Naive thymus-derived CD4-positive, alpha-beta T cell (primary cell): Measurements from ENCODE around the gene ANAPC2. TPM values are rescaled to one million over a fixed set of nuclear protein-coding genes. Genes with fewer than 3 reads are reported as not detected.
A peak's percentile ranks its signal among the peaks of the same experiment; 100 is the strongest.

Experiments used
- ATAC-seq: fragments of 150-1000 bp; cut with Tn5 transposase; 2 replicates; pipeline ENCODE4 v1.10.0; 2021; ENCODE audit warnings: mild to moderate bottlenecking, moderate library complexity
- CTCF ChIA-PET: fragments of 350-600 bp; sonication (Branson Sonifier 250); formaldehyde crosslinking; loops from one replicate; lab custom pipeline; 2021; ENCODE audit warnings: antibody characterized with exemption; lab: Charles Lee
- POLR2A ChIA-PET: fragments of 350-600 bp; sonication (Branson Sonifier 250); formaldehyde crosslinking; loops from one replicate; lab custom pipeline; 2021; ENCODE audit warnings: antibody characterized with exemption, inconsistent platforms; lab: Charles Lee
- DNase-seq, 9 donors: peaks; one replicate each; pipeline versions ENCODE4 v3.0.0 to v3.0.0-alpha.2; 2020 to 2022; ENCODE audit warnings: mixed read lengths in 1 of 9
- H3K27ac ChIP-seq: one replicate; pipeline ENCODE4 v1.7.0; 2013; ENCODE audit warnings: mild to moderate bottlenecking, low read depth, low read length, moderate library complexity
- H3K27me3 ChIP-seq, 2 donors: one replicate each; pipeline ENCODE4 v1.7.0; 2013; ENCODE audit warnings: low read length in 2 of 2, mild to moderate bottlenecking in 2 of 2, moderate library complexity in 2 of 2; ENCODE audit not compliant: control insufficient read depth in 2 of 2, insufficient read depth in 2 of 2
- H3K36me3 ChIP-seq, 3 experiments: 1 replicate in 2 of 3; 2 replicates in 1 of 3; pipeline ENCODE4 v1.7.0; 2013; ENCODE audit warnings: low read length in 3 of 3, mild to moderate bottlenecking in 3 of 3, moderate library complexity in 1 of 3; ENCODE audit not compliant: insufficient read depth in 3 of 3, control insufficient read depth in 2 of 3
- H3K4me1 ChIP-seq, 2 donors: one replicate each; pipeline ENCODE4 v1.7.0; 2013; ENCODE audit warnings: low read length in 2 of 2, mild to moderate bottlenecking in 2 of 2, moderate library complexity in 1 of 2; ENCODE audit not compliant: control insufficient read depth in 2 of 2, insufficient read depth in 2 of 2
- H3K4me3 ChIP-seq: 2 replicates; pipeline ENCODE4 v1.7.0; 2013; ENCODE audit warnings: mild to moderate bottlenecking, low read length
- H3K9me3 ChIP-seq, 3 experiments: 1 replicate in 2 of 3; 2 replicates in 1 of 3; pipeline ENCODE4 v1.7.0; 2013; ENCODE audit warnings: low read length in 3 of 3; ENCODE audit not compliant: control insufficient read depth in 2 of 3
- H3K27ac Mint-ChIP-seq, 9 donors: one replicate each; pipeline ENCODE4 v1.8.0; 2020 to 2022; ENCODE audit warnings: mixed read lengths in 9 of 9, mild to moderate bottlenecking in 8 of 9, moderate library complexity in 5 of 9, inconsistent platforms in 2 of 9
- H3K27me3 Mint-ChIP-seq, 5 donors: one replicate each; pipeline ENCODE4 v1.8.0; 2021 to 2022; ENCODE audit warnings: mixed read lengths in 5 of 5, mild to moderate bottlenecking in 1 of 5
- H3K36me3 Mint-ChIP-seq, 5 donors: one replicate each; pipeline ENCODE4 v1.8.0; 2020 to 2022; ENCODE audit warnings: mixed read lengths in 5 of 5, mild to moderate bottlenecking in 3 of 5, inconsistent platforms in 1 of 5
- H3K4me1 Mint-ChIP-seq, 7 donors: one replicate each; pipeline ENCODE4 v1.8.0; 2020 to 2022; ENCODE audit warnings: mixed read lengths in 7 of 7, mild to moderate bottlenecking in 3 of 7, inconsistent platforms in 1 of 7
- H3K4me3 Mint-ChIP-seq, 10 donors: one replicate each; pipeline ENCODE4 v1.8.0; 2020 to 2022; ENCODE audit warnings: mild to moderate bottlenecking in 10 of 10, mixed read lengths in 10 of 10, moderate library complexity in 6 of 10, inconsistent platforms in 2 of 10
- H3K9me3 Mint-ChIP-seq, 11 donors: one replicate each; pipeline ENCODE4 v1.8.0; 2020 to 2022; ENCODE audit warnings: mixed read lengths in 11 of 11, mild to moderate bottlenecking in 4 of 11, inconsistent platforms in 1 of 11, moderate library complexity in 1 of 11
- intact Hi-C, 2 donors: fragments of 100-400 bp; cut with micrococcal nuclease; formaldehyde crosslinking; loops; one replicate each; pipeline ENCODE4 v1.15.1; 2023
- polyA plus RNA-seq, 2 donors: library from polyadenylated mRNA; unstranded; fragments of 300-500 nt; fragmentation: Illumina TruSeq; gene quantifications; one replicate each; pipeline ENCODE4 v1.2.3, GENCODE V29; 2021
- total RNA-seq, 6 experiments: library from RNA in 5 of 6; stranded (reverse) in 5 of 6; gene quantifications; 1 replicate in 5 of 6; 2 replicates in 1 of 6; pipeline ENCODE4 v1.2.3 and lab custom pipeline; 2021 to 2026

The ANAPC2 gene
- total and polyA plus RNA-seq, 7 experiments from 2014 or later: 7.4 to 147 (median 131) TPM

GRCh38 chr9:137227054-137227852 lies 38.9 kb upstream of the ANAPC2 start, which contains the start of gene RNF224:
Gene RNF224, plus strand, starts transcription at chr9:137227502. Its CDS starts 834 bp downstream, at chr9:137228336.
- POLR2A ChIA-PET: interaction anchor here (0.5 to 3.2 kb wide), 8 partner anchors 13 to 180 kb away, joined by 3 to 9 read pairs (median 3); partner anchors contain the start of genes ANAPC2, SSNA1 and TUBB4B
- peak within 1 kb of the TSS in 5 of 9 donors; percentile 29 to 85 (median 49) for H3K27ac Mint-ChIP-seq

GRCh38 chr9:137226338-137227053 lies 38.1 kb upstream of the ANAPC2 start:
- Mint-ChIP-seq H3K9me3 (no peaks in the 10 kb centered on the region), H3K27me3 (peaks cover 0 to 6% (median 4%) of the 10 kb centered on the region in 5 donors)
- intact Hi-C loops: loop anchor here (1.0 to 10.0 kb wide), 7 partner anchors 26 to 282 kb away; partner anchors contain the start of genes ANAPC2 (in 1 of the 2), C8G (in 1 of the 2), FBXW5 (in 1 of the 2) and NPDC1 (in 1 of the 2)

More at GRCh38 chr9:137227054-137227852, 38.9 kb upstream of the ANAPC2 start, which contains the start of gene RNF224:
- peak; percentile 46 for ATAC-seq
- CTCF ChIA-PET: interaction anchor here (0.6 to 2.3 kb wide), 13 partner anchors 10 to 181 kb away, joined by 3 to 13 read pairs (median 3); partner anchors contain the start of gene NPDC1
- Histone ChIP-seq H3K4me3 (no peak within 1 kb of the TSS), H3K4me1 (peaks cover 9 to 11% of the 10 kb centered on the region in 2 donors), H3K36me3 (no peaks in the 10 kb centered on the region), H3K27ac (no peak within 1 kb of the TSS), H3K27me3 (no peaks in the 10 kb centered on the region), H3K9me3 (no peaks in the 10 kb centered on the region)
- Mint-ChIP-seq H3K9me3 (peaks cover 0 to 2% (median 0%) of the 10 kb centered on the region in 11 donors), H3K4me3 (peak within 1 kb of the TSS in 2 of 10 donors; percentile 24 to 44), H3K27me3 (peaks cover 0 to 7% (median 5%) of the 10 kb centered on the region in 5 donors), H3K36me3 (no peaks in the 10 kb centered on the region), H3K4me1 (peaks cover 5 to 14% (median 6%) of the 10 kb centered on the region in 7 donors)
- intact Hi-C loops: loop anchor here (1.0 to 10.0 kb wide), 7 partner anchors 27 to 282 kb away; partner anchors contain the start of genes ANAPC2 (in 1 of the 2), C8G (in 1 of the 2), FBXW5 (in 1 of the 2) and NPDC1 (in 1 of the 2)
- DNase-seq: peak; percentile 64 to 82 (median 77)

GRCh38 chr9:137225699-137226331 lies 37.5 kb upstream of the ANAPC2 start:
- H3K27me3 Mint-ChIP-seq: peaks cover 0 to 6% (median 4%) of the 10 kb centered on the region in 5 donors
- peak overlapping the region in 1 of 10 donors; percentile 18 for H3K4me3 Mint-ChIP-seq
- Histone ChIP-seq H3K27me3 (no peaks in the 10 kb centered on the region), H3K4me3 (no peak overlapping the region), H3K9me3 (no peaks in the 10 kb centered on the region), H3K27ac (no peak overlapping the region), H3K36me3 (no peaks in the 10 kb centered on the region), H3K4me1 (peaks cover 9 to 11% of the 10 kb centered on the region in 2 donors)
- no peaks in the 10 kb centered on the region for H3K9me3 Mint-ChIP-seq
- intact Hi-C loops: loop anchor here in 1 of 2 donors (10.0 kb wide), 1 partner anchor 281 kb away; the partner anchor contains the start of genes C8G and FBXW5
- no peak for DNase-seq
- no peak overlapping the region for H3K27ac Mint-ChIP-seq
- H3K36me3 Mint-ChIP-seq: no peaks in the 10 kb centered on the region
- no peak for ATAC-seq
- peaks cover 5 to 14% (median 6%) of the 10 kb centered on the region in 7 donors for H3K4me1 Mint-ChIP-seq
- ChIA-PET POLR2A (interaction anchor here (0.6 to 3.2 kb wide), 6 partner anchors 15 to 139 kb away, joined by 3 to 9 read pairs (median 6); partner anchors contain the start of genes MAN1B1 and TUBB4B), CTCF (interaction anchor here (0.8 to 2.3 kb wide), 6 partner anchors 11 to 179 kb away, joined by 3 to 13 read pairs (median 4); no protein-coding TSS in a partner anchor)

More at GRCh38 chr9:137226338-137227053, 38.1 kb upstream of the ANAPC2 start:
- Mint-ChIP-seq H3K4me3 (no peak overlapping the region), H3K27ac (no peak overlapping the region), H3K4me1 (peaks cover 5 to 14% (median 6%) of the 10 kb centered on the region in 7 donors), H3K36me3 (no peaks in the 10 kb centered on the region)
- Histone ChIP-seq H3K4me3 (no peak overlapping the region), H3K36me3 (no peaks in the 10 kb centered on the region), H3K27me3 (no peaks in the 10 kb centered on the region), H3K9me3 (no peaks in the 10 kb centered on the region), H3K4me1 (peaks cover 9 to 11% of the 10 kb centered on the region in 2 donors), H3K27ac (no peak overlapping the region)
- DNase-seq (no peak), ATAC-seq (no peak)
- ChIA-PET POLR2A (interaction anchor here (0.5 to 3.2 kb wide), 6 partner anchors 14 to 139 kb away, joined by 3 to 9 read pairs (median 5); partner anchors contain the start of gene TUBB4B), CTCF (interaction anchor here (0.8 to 2.3 kb wide), 12 partner anchors 10 to 180 kb away, joined by 3 to 13 read pairs (median 3); no protein-coding TSS in a partner anchor)

- Mint-ChIP-seq H3K27ac (peak within 1 kb of the TSS in 8 of 9 donors; percentile 21 to 92 (median 73)), H3K36me3 (no peaks in the 10 kb centered on the region), H3K27me3 (peaks cover 0 to 6% (median 4%) of the 10 kb centered on the region in 5 donors), H3K4me1 (peaks cover 5 to 15% (median 6%) of the 10 kb centered on the region in 7 donors), H3K9me3 (no peaks in the 10 kb centered on the region), H3K4me3 (peak within 1 kb of the TSS; percentile 78 to 88 (median 82))
- no peak for DNase-seq
- peak within 1 kb of the TSS; percentile 86 for H3K4me3 ChIP-seq
- peaks cover 9 to 11% of the 10 kb centered on the region in 2 donors for H3K4me1 ChIP-seq
- no peak for ATAC-seq
- no peaks in the 10 kb centered on the region for H3K36me3 ChIP-seq
- CTCF ChIA-PET: interaction anchor here (0.9 to 1.2 kb wide), 3 partner anchors 12 to 129 kb away, joined by 3 read pairs; no protein-coding TSS in a partner anchor
- POLR2A ChIA-PET: interaction anchor here (0.6 to 4.9 kb wide), 10 partner anchors 16 to 138 kb away, joined by 3 to 42 read pairs (median 6); partner anchors contain the start of genes ANAPC2, MAN1B1, NDOR1 and SSNA1
- H3K27ac ChIP-seq: peak within 1 kb of the TSS; percentile 91
- no peaks in the 10 kb centered on the region for H3K27me3 ChIP-seq
- H3K9me3 ChIP-seq: no peaks in the 10 kb centered on the region
- intact Hi-C loops: loop anchor here in 1 of 2 donors (5.0 to 10.0 kb wide), 2 partner anchors 280 to 678 kb away; partner anchors contain the start of genes C8G, FBXW5 and NOTCH1
Observed at GRCh38 chr9:137224830-137225694, 36.7 kb upstream of the ANAPC2 start, which contains the start of gene CYSRT1. Gene CYSRT1, plus strand, starts transcription at chr9:137225174. Its CDS starts 448 bp downstream, at chr9:137225622.
